Mesendoderm (in vitro differentiated cells): ENCODE data around the gene CIAO2A.
A peak's percentile ranks its signal among the peaks of the same experiment; 100 is the strongest.

Experiments used
- DNase-seq: peaks from one replicate; pipeline ENCODE4 v3.0.0; 2013
- H2AK5ac ChIP-seq: 2 replicates; pipeline ENCODE4 v1.6.1; 2013; ENCODE audit warnings: low read length, inconsistent platforms
- H2BK120ac ChIP-seq: 2 replicates; pipeline ENCODE4 v1.6.1; 2013; ENCODE audit warnings: low read depth, mild to moderate bottlenecking, low read length, moderate library complexity, mixed read lengths
- H2BK15ac ChIP-seq: replicated peaks from 2 replicates; pipeline ENCODE4 v1.6.1; 2013; ENCODE audit warnings: low read depth, mild to moderate bottlenecking, moderate library complexity
- H2BK5ac ChIP-seq: 2 replicates; pipeline ENCODE4 v1.6.1; 2013; ENCODE audit warnings: low read length, inconsistent platforms
- H3K18ac ChIP-seq: 2 replicates; pipeline ENCODE4 v1.6.1; 2013; ENCODE audit warnings: mild to moderate bottlenecking, low read length, mixed read lengths
- H3K23ac ChIP-seq: one replicate; pipeline ENCODE4 v1.6.1; 2013; ENCODE audit warnings: low read length
- H3K27ac ChIP-seq: 2 replicates; pipeline ENCODE4 v1.5.1; 2013; ENCODE audit warnings: low read depth, mild to moderate bottlenecking, inconsistent platforms, low read length, moderate library complexity
- H3K27me3 ChIP-seq: 2 replicates; pipeline ENCODE4 v1.6.1; 2013; ENCODE audit warnings: low read length, control low read depth, mild to moderate bottlenecking, inconsistent platforms; ENCODE audit not compliant: insufficient read depth, poor library complexity
- H3K36me3 ChIP-seq: 2 replicates; pipeline ENCODE4 v1.6.1; 2013; ENCODE audit warnings: low read length, inconsistent platforms; ENCODE audit not compliant: control insufficient read depth, insufficient read depth
- H3K4ac ChIP-seq: one replicate; pipeline ENCODE4 v1.6.1; 2013; ENCODE audit warnings: low read depth, mild to moderate bottlenecking, low read length, moderate library complexity
- H3K4me1 ChIP-seq: 2 replicates; pipeline ENCODE4 v1.6.1; 2013; ENCODE audit warnings: low read depth, low read length, inconsistent platforms; ENCODE audit not compliant: control insufficient read depth
- H3K4me2 ChIP-seq: 2 replicates; pipeline ENCODE4 v1.6.1; 2013; ENCODE audit warnings: low read length
- H3K4me3 ChIP-seq: 2 replicates; pipeline ENCODE4 v1.5.1; 2013; ENCODE audit warnings: mild to moderate bottlenecking, low read length
- H3K56ac ChIP-seq: one replicate; pipeline ENCODE4 v1.6.1; 2013; ENCODE audit warnings: low read length
- H3K79me1 ChIP-seq: 2 replicates; pipeline ENCODE4 v1.6.1; 2013; ENCODE audit warnings: low read length, inconsistent platforms
- H3K79me2 ChIP-seq: 2 replicates; pipeline ENCODE4 v1.6.1; 2013; ENCODE audit warnings: mild to moderate bottlenecking, low read length; ENCODE audit not compliant: control insufficient read depth, insufficient read depth
- H3K9ac ChIP-seq: 2 replicates; pipeline ENCODE4 v1.6.1; 2013; ENCODE audit warnings: low read length, inconsistent platforms
- H4K5ac ChIP-seq: one replicate; pipeline ENCODE4 v1.6.1; 2013; ENCODE audit warnings: low read length
- H4K8ac ChIP-seq: one replicate; pipeline ENCODE4 v1.6.1; 2013; ENCODE audit warnings: low read depth, mild to moderate bottlenecking, control low read depth, low read length, moderate library complexity
- WGBS: extraction: QIAGEN DNeasy Blood & Tissue Kit; methylation state at CpG from one replicate; pipeline ENCODE4 v1.1.7; 2013; ENCODE audit warnings: low lambda C conversion rate, missing lambda C conversion rate; ENCODE audit not compliant: insufficient coverage; ENCODE audit errors: extremely low coverage; 5-methylcytosine and 5-hydroxymethylcytosine counted together

Gene CIAO2A

GRCh38 chr15:64117759-64118487 is 24.3 kb upstream of the CIAO2A start:
- Histone ChIP-seq H3K36me3 (peaks cover 5% of the 10 kb centered on the region), H3K18ac (no peak overlapping the region), H2BK15ac (no peak overlapping the region), H3K79me1 (no peaks in the 10 kb centered on the region), H2BK120ac (no peak overlapping the region), H3K27me3 (no peaks in the 10 kb centered on the region), H3K23ac (no peak overlapping the region), H3K4me2 (no peak overlapping the region), H2BK5ac (no peak overlapping the region), H3K79me2 (no peaks in the 10 kb centered on the region), H4K8ac (no peak overlapping the region), H3K9ac (no peak overlapping the region), H3K56ac (no peak overlapping the region), H4K5ac (no peak overlapping the region), H3K4me1 (no peaks in the 10 kb centered on the region), H3K4me3 (no peak overlapping the region), H3K4ac (no peak overlapping the region), H2AK5ac (no peak overlapping the region), H3K27ac (no peak overlapping the region)
- DNase-seq, result no peak
- WGBS, result no CpG with 5 or more reads among the region's 5 CpGs

GRCh38 chr15:64112904-64113303 is 19.3 kb upstream of the CIAO2A start:
- Histone ChIP-seq H3K79me1 (no peaks in the 10 kb centered on the region), H3K36me3 (peaks cover 1% of the 10 kb centered on the region), H4K5ac (no peak overlapping the region), H3K4me1 (no peaks in the 10 kb centered on the region), H3K9ac (no peak overlapping the region), H2BK120ac (no peak overlapping the region), H3K23ac (no peak overlapping the region), H3K79me2 (no peaks in the 10 kb centered on the region), H3K4me2 (no peak overlapping the region), H3K18ac (no peak overlapping the region), H3K4ac (no peak overlapping the region), H3K56ac (no peak overlapping the region), H4K8ac (no peak overlapping the region), H2AK5ac (no peak overlapping the region), H3K27ac (no peak overlapping the region), H3K4me3 (no peak overlapping the region), H2BK5ac (no peak overlapping the region), H3K27me3 (no peaks in the 10 kb centered on the region), H2BK15ac (no peak overlapping the region)
- WGBS, result no CpG with 5 or more reads among the region's 1 CpG
- no peak for DNase-seq

- H3K18ac ChIP-seq, result no peak overlapping the region
- no peak overlapping the region for H3K4ac ChIP-seq
- H3K4me2 ChIP-seq, result no peak overlapping the region
- H3K79me1 ChIP-seq, result peaks cover under 1% of the 10 kb centered on the region
- no peaks in the 10 kb centered on the region for H3K27me3 ChIP-seq
- H3K4me3 ChIP-seq, result no peak overlapping the region
- H3K27ac ChIP-seq, result no peak overlapping the region
- H3K79me2 ChIP-seq, result no peaks in the 10 kb centered on the region
- no peaks in the 10 kb centered on the region for H3K4me1 ChIP-seq
- peaks cover 1% of the 10 kb centered on the region for H3K36me3 ChIP-seq
- H2BK5ac ChIP-seq, result no peak overlapping the region
- no peak overlapping the region for H2AK5ac ChIP-seq
- no peak overlapping the region for H3K23ac ChIP-seq
- WGBS, result no CpG with 5 or more reads among the region's 4 CpGs
- H2BK120ac ChIP-seq, result no peak overlapping the region
- no peak overlapping the region for H4K8ac ChIP-seq
- no peak for DNase-seq
- no peak overlapping the region for H3K56ac ChIP-seq
- H2BK15ac ChIP-seq, result no peak overlapping the region
- no peak overlapping the region for H4K5ac ChIP-seq
- H3K9ac ChIP-seq, result no peak overlapping the region
Observed at GRCh38 chr15:64112073-64112772, 18.6 kb upstream of the CIAO2A start.

- H3K4me1 ChIP-seq, result no peaks in the 10 kb centered on the region
- peaks cover 1% of the 10 kb centered on the region for H3K36me3 ChIP-seq
- DNase-seq, result peak; percentile 22
- no peak overlapping the region for H4K8ac ChIP-seq
- no peak overlapping the region for H3K23ac ChIP-seq
- H3K4ac ChIP-seq, result no peak overlapping the region
- WGBS, result no CpG with 5 or more reads among the region's 3 CpGs
- H2BK15ac ChIP-seq, result no peak overlapping the region
- H2AK5ac ChIP-seq, result no peak overlapping the region
- H3K79me1 ChIP-seq, result peaks cover 3% of the 10 kb centered on the region
- no peak overlapping the region for H3K18ac ChIP-seq
- no peak overlapping the region for H2BK120ac ChIP-seq
- no peak overlapping the region for H4K5ac ChIP-seq
- no peak overlapping the region for H3K9ac ChIP-seq
- H2BK5ac ChIP-seq, result no peak overlapping the region
- H3K4me3 ChIP-seq, result no peak overlapping the region
- H3K27ac ChIP-seq, result no peak overlapping the region
- no peaks in the 10 kb centered on the region for H3K79me2 ChIP-seq
- H3K27me3 ChIP-seq, result no peaks in the 10 kb centered on the region
- no peak overlapping the region for H3K4me2 ChIP-seq
- H3K56ac ChIP-seq, result no peak overlapping the region
Observed at GRCh38 chr15:64111679-64112050, 18.0 kb upstream of the CIAO2A start.

GRCh38 chr15:64110950-64111678 is 17.5 kb upstream of the CIAO2A start:
- no peak for DNase-seq
- no peak overlapping the region for H3K4me3 ChIP-seq
- H3K18ac ChIP-seq, result no peak overlapping the region
- no peak overlapping the region for H2AK5ac ChIP-seq
- no peak overlapping the region for H2BK120ac ChIP-seq
- H3K79me1 ChIP-seq, result peaks cover 5% of the 10 kb centered on the region
- H3K36me3 ChIP-seq, result peaks cover 1% of the 10 kb centered on the region
- H4K5ac ChIP-seq, result no peak overlapping the region
- no peak overlapping the region for H3K4me2 ChIP-seq
- H2BK5ac ChIP-seq, result no peak overlapping the region
- H3K4me1 ChIP-seq, result no peaks in the 10 kb centered on the region
- no peak overlapping the region for H3K56ac ChIP-seq
- H3K27me3 ChIP-seq, result no peaks in the 10 kb centered on the region
- H3K4ac ChIP-seq, result no peak overlapping the region
- H3K23ac ChIP-seq, result no peak overlapping the region
- no peak overlapping the region for H3K27ac ChIP-seq
- H3K79me2 ChIP-seq, result no peaks in the 10 kb centered on the region
- WGBS, result no CpG with 5 or more reads among the region's 3 CpGs
- H4K8ac ChIP-seq, result no peak overlapping the region
- no peak overlapping the region for H3K9ac ChIP-seq
- H2BK15ac ChIP-seq, result no peak overlapping the region
